ENCODE measurements around the gene SPOCK1. TPM values are rescaled to one million over a fixed set of nuclear protein-coding genes. Genes with fewer than 3 reads are reported as not detected.

Gene SPOCK1
- total RNA-seq, 1 experiment from 2014 or later: not detected

GRCh38 chr5:137200906-137201700 lies 298.0 kb downstream of the SPOCK1 start:
- DNase-seq (ENCODE audit: low spot score): no peak
- in situ Hi-C loops (cut with HindIII; ENCODE audit: low sequenced_read_pairs): no loop called here

DNA sequence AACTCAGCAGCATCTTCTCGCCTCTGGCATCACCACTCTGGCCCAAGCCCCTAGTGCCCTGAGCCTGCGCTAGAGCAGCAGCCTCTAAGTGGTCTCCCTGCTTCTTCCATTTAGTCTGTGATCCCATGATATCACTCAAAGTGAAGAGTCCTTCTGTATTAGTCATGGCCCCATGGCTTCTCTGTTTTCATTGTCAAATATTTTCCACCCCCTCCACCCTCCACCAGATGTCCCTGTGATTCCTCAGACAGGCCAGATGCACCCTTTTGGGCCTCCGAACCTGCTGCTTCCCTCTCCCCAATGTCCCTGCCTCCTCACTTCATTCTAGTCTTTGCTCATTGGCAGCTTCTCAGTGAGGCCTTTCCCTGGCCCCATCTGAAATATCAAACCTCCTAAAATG lies 299.2 kb downstream of the SPOCK1 start:
- in situ Hi-C loops (cut with HindIII; ENCODE audit: low sequenced_read_pairs): no loop called here
- DNase-seq (ENCODE audit: low spot score): no peak

DNA sequence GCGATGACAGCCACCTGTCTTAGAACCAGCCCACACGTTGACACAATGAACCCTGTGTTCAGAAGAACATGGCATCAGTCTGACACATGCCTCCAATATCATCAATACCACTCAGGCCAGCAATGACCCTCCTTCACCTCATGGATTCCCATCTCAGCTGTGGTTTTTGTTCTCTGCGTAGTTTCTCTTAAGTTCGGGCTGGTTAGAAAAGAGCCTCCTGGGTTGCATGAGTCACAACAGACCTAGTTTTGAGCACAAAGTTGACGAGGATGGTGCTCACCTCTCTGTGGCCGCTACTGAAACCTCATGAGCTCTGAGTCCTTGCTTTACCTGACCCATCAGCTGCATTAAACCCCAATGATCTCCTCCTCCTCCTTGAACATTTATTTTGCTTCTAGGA lies 299.9 kb downstream of the SPOCK1 start:
- DNase-seq (ENCODE audit: low spot score): no peak
- in situ Hi-C loops (cut with HindIII; ENCODE audit: low sequenced_read_pairs): no loop called here

- DNase-seq (ENCODE audit: low spot score): no peak
- in situ Hi-C loops (cut with HindIII; ENCODE audit: low sequenced_read_pairs): no loop called here
Measured at GRCh38 chr5:137195483-137195882, 303.6 kb downstream of the SPOCK1 start.

DNA sequence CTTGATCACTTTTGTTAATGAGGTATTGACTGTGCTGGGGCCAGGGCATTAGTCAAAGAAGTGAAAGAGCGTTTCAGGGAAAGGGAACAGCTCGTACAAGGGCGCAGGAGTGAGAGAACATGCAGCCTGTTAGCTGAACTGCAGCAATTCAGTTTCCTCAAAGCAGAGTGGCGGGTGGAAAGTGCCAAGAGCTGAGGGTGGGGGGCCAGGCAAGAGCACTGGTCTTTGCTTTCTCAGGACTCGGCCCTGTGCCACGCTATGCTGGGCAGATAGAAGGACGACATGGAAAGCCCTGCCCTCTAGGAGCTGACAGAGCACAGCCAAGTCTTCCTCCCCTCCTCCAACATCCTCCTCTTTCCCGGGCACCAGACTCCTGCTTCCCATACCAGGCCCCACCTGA lies 304.8 kb downstream of the SPOCK1 start:
- in situ Hi-C loops (cut with HindIII; ENCODE audit: low sequenced_read_pairs): no loop called here
- no peak for DNase-seq (ENCODE audit: low spot score)

DNA sequence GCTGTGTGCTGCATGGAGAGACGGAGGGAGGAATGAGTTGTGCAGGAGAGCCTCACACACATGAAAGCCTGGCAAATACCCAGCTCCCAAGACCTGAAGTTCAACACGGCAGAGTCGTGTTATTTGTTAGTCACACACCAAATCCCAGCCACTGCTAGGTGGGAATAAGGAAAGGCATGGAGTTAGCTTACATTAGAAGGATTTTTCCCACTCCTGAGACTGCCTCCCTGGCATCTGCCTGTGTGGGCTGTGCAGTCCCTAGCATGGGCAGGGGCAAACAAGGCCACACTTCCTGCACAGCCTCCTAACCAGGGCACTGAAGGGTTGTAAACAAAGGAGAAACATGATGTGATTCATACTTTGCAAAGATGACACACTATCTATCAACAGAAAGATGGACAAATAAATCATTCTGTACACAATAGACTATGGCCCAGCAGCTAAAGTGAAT lies 306.8 kb downstream of the SPOCK1 start:
- peak; percentile 58 for DNase-seq (ENCODE audit: low spot score)

DNA sequence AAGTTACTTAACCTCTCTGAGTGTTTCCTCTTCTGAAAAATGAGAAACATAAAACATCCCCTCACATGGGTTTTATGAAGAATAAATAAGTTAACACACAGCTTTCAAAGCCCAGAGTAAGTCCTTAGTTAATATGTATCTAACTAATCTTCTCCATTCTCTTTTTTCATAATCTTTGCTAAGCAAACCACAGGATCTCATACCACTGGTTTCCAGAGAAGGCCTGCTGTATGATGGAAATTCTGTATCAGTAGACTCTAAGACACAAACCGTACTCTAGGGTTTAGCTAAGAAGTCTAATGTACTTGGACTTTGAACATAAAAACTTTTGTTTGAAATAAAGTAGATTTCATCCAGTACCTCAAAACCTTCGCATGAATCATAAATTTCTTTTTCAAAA lies 307.9 kb downstream of the SPOCK1 start:
- in situ Hi-C loops (cut with HindIII; ENCODE audit: low sequenced_read_pairs): no loop called here
- DNase-seq (ENCODE audit: low spot score): no peak

More for the DNA sequence above, 306.8 kb downstream of the SPOCK1 start:
- in situ Hi-C loops (cut with HindIII; ENCODE audit: low sequenced_read_pairs): no loop called here

DNA sequence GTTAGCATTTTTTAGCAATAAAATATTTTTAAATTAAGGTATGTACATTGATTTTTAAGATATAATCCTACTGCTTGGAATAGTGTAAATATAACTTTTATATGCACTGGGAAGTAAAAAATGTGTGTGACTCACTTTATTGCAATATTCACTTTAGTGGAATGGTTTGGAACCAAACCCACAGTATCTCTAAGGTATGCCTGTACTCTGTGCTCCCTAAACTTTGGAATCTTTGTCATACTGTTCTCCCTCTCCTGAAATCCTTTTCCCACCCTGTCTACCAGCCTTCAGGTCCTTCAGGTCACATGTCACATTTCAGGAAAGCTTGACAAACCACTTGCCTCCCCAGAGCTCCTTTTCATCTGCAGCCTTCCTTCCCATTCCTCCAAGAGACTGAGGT lies 308.7 kb downstream of the SPOCK1 start:
- DNase-seq (ENCODE audit: low spot score): no peak
- in situ Hi-C loops (cut with HindIII; ENCODE audit: low sequenced_read_pairs): no loop called here

DNA sequence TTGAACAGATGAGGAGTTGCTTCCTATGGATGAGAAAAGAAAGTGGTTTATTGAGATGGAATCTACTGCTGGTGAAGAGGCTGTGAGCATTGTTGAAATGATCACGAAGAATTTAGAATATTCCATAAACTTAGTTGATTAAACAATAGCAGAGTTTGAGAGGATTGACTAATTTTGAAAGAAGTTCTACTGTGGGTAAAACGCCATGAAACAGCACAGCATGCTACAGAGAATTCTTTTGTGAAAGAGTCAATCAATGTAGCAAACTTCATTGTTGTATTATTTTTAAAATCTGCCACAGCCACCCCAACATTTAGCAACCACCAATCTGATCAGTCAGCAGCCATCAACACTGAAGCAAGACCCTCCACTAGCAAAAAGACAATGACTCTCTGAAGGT lies 309.1 kb downstream of the SPOCK1 start:
- in situ Hi-C loops (cut with HindIII; ENCODE audit: low sequenced_read_pairs): no loop called here
- no peak for DNase-seq (ENCODE audit: low spot score)

DNA sequence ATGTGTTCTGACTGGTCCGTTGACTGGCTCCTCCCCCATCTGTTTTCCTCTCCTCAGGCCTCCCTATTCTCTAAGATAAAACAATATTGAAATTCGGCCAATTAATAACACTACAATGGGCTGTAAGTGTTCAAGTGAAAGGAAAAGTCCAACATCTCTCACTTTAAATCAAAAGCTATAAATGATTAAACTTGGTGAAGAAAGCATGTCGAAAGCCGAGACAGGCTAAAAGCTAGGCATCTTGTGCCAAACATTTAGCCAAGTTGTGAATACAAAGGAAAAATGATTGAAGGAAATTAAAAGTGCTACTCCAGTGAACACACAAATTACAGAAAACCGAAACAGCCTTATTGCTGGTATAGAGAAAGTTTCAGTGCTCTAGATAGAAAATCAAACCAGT lies 310.6 kb downstream of the SPOCK1 start:
- DNase-seq (ENCODE audit: low spot score): no peak
- in situ Hi-C loops (cut with HindIII; ENCODE audit: low sequenced_read_pairs): no loop called here

DNA sequence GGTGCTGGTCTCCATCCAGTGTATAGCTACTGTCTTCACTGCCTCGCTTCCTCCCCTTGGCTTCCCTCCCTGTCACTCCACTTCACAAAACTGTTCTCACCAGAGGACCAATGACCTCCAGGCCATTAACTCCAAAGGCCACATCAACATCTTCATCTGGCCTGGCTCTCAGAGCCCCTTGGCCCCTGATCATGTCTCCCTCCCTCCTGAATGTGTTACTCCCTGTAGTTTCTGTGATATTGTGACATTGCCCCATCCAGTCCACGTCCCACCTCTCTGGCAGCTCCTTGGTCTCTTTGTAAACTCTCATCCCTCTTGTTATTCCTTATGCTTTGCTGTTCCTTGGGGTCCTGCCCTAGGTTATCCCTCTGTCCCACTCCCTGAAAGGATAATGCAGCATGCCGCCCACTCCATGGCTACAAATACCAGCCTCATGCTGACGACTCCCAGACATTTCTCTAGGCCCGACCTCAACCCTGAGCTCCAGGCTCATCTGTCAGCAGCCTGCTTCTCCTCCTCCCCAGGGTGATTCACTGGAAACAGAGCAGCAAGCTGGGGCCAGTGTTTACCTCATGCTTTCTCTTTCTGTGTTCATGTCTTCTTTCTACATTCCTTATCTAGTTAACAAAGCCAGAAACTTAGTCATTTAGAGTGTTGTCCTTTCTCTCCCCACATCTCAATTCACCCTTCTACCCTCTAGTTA lies 312.2 kb downstream of the SPOCK1 start:
- DNase-seq (ENCODE audit: low spot score): no peak
- in situ Hi-C loops (cut with HindIII; ENCODE audit: low sequenced_read_pairs): no loop called here

- in situ Hi-C loops (cut with HindIII; ENCODE audit: low sequenced_read_pairs): no loop called here
- DNase-seq (ENCODE audit: low spot score): peak; percentile 81
Measured at GRCh38 chr5:137185193-137185592, 313.9 kb downstream of the SPOCK1 start.

DNA sequence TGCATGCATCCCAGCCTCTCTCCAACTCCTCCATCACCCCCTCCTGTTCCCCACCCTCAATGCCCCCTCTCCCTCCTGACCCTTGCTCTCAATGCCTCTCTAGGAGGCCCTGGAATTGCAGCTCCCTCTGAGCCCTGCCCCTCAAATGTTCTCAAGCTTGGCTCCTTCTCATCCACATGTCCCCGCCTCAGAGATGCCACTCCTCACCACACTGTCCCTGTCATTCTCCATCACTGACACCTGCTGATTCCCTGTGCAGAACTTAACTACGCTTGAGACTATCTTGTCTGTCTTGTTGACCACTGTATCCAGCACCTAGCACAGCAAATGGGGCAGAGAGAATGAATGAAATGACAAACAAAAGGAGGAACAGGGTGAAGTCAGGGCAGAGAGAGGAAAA lies 314.4 kb downstream of the SPOCK1 start:
- in situ Hi-C loops (cut with HindIII; ENCODE audit: low sequenced_read_pairs): no loop called here
- no peak for DNase-seq (ENCODE audit: low spot score)

GRCh38 chr5:137182576-137182975 lies 316.6 kb downstream of the SPOCK1 start:
- in situ Hi-C loops (cut with HindIII; ENCODE audit: low sequenced_read_pairs): no loop called here
- no peak for DNase-seq (ENCODE audit: low spot score)

DNA sequence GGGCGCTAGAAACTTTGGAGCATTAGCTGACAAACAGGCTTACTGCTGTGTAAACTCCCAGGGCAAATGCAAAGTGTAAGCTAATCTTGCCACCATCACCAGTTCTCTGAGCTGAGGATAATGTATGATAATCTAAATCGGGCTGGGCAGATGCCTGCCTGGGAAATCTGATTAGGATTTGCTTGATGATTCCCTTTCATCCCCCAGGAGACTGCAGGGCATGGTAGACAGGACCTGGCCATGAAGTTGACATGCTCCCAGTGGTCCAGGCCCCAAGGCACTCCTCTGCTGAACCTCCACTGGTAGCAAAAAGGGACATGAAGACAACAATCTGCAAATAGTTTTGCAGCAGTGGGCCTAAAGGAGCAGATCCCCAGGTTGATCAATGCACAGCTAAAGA lies 317.5 kb downstream of the SPOCK1 start:
- no peak for DNase-seq (ENCODE audit: low spot score)
- in situ Hi-C loops (cut with HindIII; ENCODE audit: low sequenced_read_pairs): no loop called here

GRCh38 chr5:137179203-137179602 lies 319.9 kb downstream of the SPOCK1 start:
- in situ Hi-C loops (cut with HindIII; ENCODE audit: low sequenced_read_pairs): no loop called here
- DNase-seq (ENCODE audit: low spot score): no peak

DNA sequence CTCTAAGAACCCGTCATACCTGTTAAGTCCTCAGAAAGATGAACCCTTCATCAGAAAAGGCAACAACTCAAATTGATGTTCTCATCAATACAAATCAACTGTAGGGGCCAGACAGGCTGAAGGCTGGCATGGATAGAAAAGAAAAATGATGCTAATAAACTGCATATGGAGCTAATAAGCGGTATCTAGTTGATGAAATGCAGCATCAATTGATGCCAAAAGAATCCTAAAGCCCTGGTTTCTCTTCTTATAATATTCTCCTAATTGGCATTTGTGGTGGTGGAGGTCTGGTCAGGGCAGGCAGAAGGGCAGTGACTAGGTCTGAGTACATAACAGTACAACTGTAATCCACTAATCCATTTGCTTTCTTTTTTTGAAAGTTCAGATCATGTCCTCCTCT lies 322.5 kb downstream of the SPOCK1 start:
- DNase-seq (ENCODE audit: low spot score): no peak
- in situ Hi-C loops (cut with HindIII; ENCODE audit: low sequenced_read_pairs): no loop called here

DNA sequence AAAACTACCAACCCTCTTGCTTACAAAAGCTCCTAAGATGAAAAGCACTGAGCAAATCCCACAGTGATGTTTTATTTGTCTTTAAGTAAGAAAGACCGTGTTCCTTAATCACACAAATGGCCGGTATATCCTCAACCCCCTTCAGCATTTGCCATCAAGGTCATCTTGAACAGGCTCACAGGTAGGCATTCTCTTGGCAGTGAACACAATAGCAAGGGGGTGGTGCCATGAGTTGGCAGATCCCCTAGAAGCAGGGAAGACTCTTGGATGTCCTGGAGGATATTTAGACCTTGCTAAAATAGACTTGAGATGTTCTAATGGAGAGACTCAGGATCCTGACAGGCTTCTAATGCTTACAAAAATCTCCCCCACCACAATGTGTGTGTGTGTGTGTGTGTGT lies 323.0 kb downstream of the SPOCK1 start:
- DNase-seq (ENCODE audit: low spot score): peak; percentile 76
- in situ Hi-C loops (cut with HindIII; ENCODE audit: low sequenced_read_pairs): no loop called here

- DNase-seq (ENCODE audit: low spot score): peak; percentile 80
- in situ Hi-C loops (cut with HindIII; ENCODE audit: low sequenced_read_pairs): no loop called here
Measured at GRCh38 chr5:137174196-137174595, 324.9 kb downstream of the SPOCK1 start.

DNA sequence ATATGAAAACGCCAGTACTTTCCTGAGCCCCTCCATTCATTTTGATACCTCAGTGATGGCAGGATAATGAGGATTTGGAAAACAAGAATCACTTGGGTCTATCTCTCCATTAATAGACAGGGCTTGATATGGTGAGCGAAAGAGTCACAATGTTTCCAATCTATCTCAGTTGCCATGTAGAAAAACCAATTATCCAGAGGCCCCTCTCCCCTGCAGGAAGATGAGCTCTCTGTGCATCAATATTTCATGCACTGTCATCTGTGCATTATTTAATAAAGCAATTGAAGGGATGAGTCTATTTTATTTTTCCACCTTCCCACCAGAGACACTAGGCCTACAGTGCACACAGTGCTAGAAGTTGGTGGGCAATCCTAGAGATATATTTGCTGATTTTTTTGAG lies 326.9 kb downstream of the SPOCK1 start:
- DNase-seq (ENCODE audit: low spot score): no peak
- in situ Hi-C loops (cut with HindIII; ENCODE audit: low sequenced_read_pairs): no loop called here

DNA sequence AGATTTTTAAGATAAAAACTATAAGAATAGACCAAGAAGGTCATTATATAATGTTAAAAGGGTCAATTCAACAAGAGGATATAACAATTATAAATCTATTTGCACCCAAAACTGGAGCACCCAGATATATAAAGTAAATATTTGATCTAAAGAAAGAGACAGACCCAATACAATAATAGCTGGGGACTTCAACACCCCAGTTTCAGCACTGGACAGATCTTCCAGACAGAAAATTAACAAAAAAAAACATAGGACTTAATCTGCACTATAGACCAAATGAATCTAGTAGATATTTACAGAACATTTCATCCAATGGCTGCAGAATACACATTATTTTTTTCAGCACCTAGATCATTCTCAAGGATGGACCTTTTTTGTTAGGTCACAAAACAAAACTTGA lies 331.9 kb downstream of the SPOCK1 start:
- in situ Hi-C loops (cut with HindIII; ENCODE audit: low sequenced_read_pairs): no loop called here
- DNase-seq (ENCODE audit: low spot score): no peak

All from G401 (cell line).